ENCODE measurements around the gene KIAA1328.

DNA sequence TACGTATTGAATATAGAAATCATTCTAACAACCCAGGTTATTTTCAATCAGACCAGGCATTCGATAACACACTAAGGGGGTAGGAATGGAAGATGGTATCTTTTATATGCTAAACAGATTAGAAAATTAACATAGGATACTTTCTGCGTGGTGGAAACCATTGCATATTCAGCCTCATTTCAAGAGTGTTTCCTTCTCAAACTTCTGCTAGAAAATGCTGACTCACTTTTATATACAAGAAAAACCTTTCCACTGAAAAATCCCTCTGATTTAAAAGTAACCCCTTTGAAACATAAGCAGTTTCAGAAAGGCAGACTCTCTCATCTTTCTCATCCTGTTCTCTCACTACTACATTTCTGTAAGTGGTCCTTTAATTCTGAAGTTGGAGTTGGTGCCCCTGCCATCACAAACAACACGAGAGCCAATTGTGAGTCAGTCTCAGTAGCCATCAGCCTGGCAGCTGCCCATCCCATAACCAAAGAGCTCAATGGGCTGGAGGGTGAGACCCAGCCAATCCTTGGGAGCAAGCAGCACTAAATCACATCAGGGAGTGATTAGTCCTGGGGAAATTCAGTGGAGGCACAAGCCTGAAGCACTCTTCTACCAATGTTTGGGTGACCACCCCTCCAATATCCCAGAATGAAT lies 393.5 kb downstream of the KIAA1328 start:
- TF ChIP-seq, protein P1, sequence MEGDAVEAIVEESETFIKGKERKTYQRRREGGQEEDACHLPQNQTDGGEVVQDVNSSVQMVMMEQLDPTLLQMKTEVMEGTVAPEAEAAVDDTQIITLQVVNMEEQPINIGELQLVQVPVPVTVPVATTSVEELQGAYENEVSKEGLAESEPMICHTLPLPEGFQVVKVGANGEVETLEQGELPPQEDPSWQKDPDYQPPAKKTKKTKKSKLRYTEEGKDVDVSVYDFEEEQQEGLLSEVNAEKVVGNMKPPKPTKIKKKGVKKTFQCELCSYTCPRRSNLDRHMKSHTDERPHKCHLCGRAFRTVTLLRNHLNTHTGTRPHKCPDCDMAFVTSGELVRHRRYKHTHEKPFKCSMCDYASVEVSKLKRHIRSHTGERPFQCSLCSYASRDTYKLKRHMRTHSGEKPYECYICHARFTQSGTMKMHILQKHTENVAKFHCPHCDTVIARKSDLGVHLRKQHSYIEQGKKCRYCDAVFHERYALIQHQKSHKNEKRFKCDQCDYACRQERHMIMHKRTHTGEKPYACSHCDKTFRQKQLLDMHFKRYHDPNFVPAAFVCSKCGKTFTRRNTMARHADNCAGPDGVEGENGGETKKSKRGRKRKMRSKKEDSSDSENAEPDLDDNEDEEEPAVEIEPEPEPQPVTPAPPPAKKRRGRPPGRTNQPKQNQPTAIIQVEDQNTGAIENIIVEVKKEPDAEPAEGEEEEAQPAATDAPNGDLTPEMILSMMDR (IDR thresholded peaks at IDR 0.05), result no peak
- TF ChIP-seq ZFX (IDR thresholded peaks at IDR 0.05; ENCODE audit: borderline replicate concordance), result no peak

Data from 22Rv1 (cell line).